PFSK-1 (cell line): ENCODE results near the gene FAT1.

Experiments
- FOXP2 ChIP-seq: optimal IDR thresholded peaks from 2 replicates; pipeline ENCODE3; 2011; ENCODE audit warnings: borderline replicate concordance, control low read depth, inconsistent platforms; ENCODE audit not compliant: insufficient read depth; ENCODE audit errors: extremely low read length, extremely low read depth
- POLR2AphosphoS5 ChIP-seq: IDR thresholded peaks from 2 replicates; pipeline ENCODE4 v1.6.1; 2012; ENCODE audit warnings: low read depth, mild to moderate bottlenecking, control low read depth, low read length, moderate library complexity
- SIN3A ChIP-seq: IDR thresholded peaks from 2 replicates; pipeline ENCODE4 v1.6.1; 2012; ENCODE audit warnings: mild to moderate bottlenecking, low read length, moderate library complexity, borderline replicate concordance; ENCODE audit not compliant: insufficient read depth
- TAF1 ChIP-seq: IDR thresholded peaks from 2 replicates; pipeline ENCODE4 v1.6.1; 2012; ENCODE audit warnings: low read length, control low read depth, borderline replicate concordance; ENCODE audit not compliant: insufficient read depth
- TF ChIP-seq, protein P1 (sequence below), 2 experiments: IDR thresholded peaks; 2 replicates each; pipeline versions ENCODE4 v1.6.1 to v1.8.0; 2011 to 2012; ENCODE audit warnings: low read depth in 2 of 2, low read length in 2 of 2, control low read depth in 1 of 2, inconsistent platforms in 1 of 2, mild to moderate bottlenecking in 1 of 2, moderate library complexity in 1 of 2; ENCODE audit not compliant: insufficient read depth in 1 of 2

FAT1 gene

DNA sequence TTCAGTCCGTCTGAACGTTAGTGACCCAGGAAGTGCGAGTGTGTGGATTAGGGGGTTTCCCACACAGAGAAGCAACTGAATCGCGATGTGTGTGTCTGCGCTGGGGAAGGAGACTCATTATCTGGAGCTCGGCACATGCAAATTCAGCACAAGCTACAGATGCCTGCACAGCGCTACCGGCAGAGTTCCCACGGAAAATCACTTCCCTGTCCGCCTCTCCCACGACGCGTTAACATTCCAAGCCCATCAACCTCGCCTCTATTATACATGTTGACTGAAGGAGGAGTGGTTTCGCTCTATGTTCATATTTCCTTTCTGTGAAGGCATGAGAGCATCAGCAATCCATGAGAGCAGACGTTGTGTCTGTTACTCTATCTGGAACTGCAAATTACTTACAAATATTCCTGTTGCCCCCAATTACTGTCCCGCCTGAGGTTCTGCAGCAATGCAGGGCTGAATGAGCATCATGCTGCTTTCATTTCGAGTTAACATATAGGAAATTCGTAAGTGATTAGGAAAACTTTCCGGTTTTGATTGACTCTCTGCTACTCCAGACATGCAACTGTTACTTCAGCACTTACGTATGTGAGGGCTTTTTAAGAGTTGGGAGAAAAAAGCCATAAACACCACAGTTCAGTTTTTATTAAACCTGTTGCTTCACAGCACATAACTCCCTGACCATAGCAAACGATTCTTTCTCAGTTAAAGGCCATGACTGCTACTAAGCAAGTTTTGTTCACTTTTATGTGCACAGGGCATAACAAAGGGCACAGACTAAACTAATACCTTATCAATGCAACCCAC is 153.3 kb downstream of the FAT1 start:
- TF ChIP-seq TAF1: no peak
- no peak for TF ChIP-seq SIN3A
- TF ChIP-seq, protein P1, sequence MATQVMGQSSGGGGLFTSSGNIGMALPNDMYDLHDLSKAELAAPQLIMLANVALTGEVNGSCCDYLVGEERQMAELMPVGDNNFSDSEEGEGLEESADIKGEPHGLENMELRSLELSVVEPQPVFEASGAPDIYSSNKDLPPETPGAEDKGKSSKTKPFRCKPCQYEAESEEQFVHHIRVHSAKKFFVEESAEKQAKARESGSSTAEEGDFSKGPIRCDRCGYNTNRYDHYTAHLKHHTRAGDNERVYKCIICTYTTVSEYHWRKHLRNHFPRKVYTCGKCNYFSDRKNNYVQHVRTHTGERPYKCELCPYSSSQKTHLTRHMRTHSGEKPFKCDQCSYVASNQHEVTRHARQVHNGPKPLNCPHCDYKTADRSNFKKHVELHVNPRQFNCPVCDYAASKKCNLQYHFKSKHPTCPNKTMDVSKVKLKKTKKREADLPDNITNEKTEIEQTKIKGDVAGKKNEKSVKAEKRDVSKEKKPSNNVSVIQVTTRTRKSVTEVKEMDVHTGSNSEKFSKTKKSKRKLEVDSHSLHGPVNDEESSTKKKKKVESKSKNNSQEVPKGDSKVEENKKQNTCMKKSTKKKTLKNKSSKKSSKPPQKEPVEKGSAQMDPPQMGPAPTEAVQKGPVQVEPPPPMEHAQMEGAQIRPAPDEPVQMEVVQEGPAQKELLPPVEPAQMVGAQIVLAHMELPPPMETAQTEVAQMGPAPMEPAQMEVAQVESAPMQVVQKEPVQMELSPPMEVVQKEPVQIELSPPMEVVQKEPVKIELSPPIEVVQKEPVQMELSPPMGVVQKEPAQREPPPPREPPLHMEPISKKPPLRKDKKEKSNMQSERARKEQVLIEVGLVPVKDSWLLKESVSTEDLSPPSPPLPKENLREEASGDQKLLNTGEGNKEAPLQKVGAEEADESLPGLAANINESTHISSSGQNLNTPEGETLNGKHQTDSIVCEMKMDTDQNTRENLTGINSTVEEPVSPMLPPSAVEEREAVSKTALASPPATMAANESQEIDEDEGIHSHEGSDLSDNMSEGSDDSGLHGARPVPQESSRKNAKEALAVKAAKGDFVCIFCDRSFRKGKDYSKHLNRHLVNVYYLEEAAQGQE (IDR thresholded peaks at IDR 0.05; ENCODE audit: insufficient read depth in 1 of 2, low read depth in 2 of 2, low read length in 2 of 2): no peak
- no peak for TF ChIP-seq POLR2AphosphoS5
- TF ChIP-seq FOXP2: no peak

DNA sequence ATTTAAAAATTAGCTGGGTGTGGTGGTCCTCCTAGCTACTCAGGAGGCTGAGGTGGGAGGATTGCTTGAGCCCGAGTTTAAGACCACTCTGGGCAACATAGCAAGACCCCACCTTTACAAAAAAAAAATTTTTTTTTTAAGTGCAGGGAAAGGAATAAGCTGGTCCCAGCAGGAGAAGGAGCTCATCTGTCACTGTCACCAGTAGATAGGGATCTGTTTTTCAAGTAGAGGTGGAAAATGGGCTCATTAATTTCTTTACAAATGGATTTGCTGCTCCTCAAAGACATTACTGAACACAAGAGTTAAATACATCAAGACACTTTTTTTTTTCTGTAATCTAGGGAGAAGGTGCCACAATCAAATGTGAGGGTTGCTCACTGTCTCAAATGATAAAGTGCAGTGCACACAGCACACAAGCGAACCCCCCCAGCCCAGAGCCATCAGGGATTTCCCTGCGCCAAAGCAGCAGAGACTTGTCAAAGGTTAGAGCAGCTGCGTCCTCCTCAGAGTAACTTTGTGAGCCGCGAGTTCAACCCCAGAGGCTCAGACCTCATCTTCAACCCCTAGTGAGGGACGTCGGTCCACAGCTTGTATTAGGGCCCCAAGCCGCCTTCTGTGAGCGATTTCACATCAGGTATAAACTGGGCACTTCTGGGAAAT is 154.0 kb downstream of the FAT1 start:
- TF ChIP-seq SIN3A: no peak
- TF ChIP-seq, protein P1 (IDR thresholded peaks at IDR 0.05; ENCODE audit: insufficient read depth in 1 of 2, low read depth in 2 of 2, low read length in 2 of 2): no peak
- no peak for TF ChIP-seq TAF1
- no peak for TF ChIP-seq FOXP2
- no peak for TF ChIP-seq POLR2AphosphoS5

DNA sequence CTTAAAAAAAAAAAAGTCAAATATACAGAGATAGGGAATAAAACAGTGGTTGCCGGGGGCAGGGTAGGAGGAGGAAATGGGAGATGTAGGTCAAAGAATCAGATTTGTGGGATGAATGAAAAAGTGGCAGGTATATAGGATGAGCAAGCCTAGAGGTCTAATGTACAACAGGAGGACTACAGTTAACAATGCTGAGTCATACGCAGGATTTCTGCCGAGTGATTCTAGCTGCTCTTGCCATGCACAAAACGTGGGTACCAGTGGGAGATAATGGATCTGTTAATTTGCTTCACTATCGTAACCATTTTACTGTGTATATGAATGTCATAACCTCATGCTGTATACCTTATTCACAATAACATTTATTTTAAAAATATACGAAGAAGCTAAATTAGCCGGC is 157.6 kb downstream of the FAT1 start:
- TF ChIP-seq FOXP2 (no peak), TAF1 (no peak), SIN3A (no peak), POLR2AphosphoS5 (no peak)
- TF ChIP-seq, protein P1 (IDR thresholded peaks at IDR 0.05; ENCODE audit: insufficient read depth in 1 of 2, low read depth in 2 of 2, low read length in 2 of 2): no peak

GRCh38 chr4:186563761-186564160 is 159.9 kb downstream of the FAT1 start:
- TF ChIP-seq, protein P1 (IDR thresholded peaks at IDR 0.05; ENCODE audit: insufficient read depth in 1 of 2, low read depth in 2 of 2, low read length in 2 of 2): no peak
- TF ChIP-seq TAF1: no peak
- no peak for TF ChIP-seq SIN3A
- no peak for TF ChIP-seq POLR2AphosphoS5
- no peak for TF ChIP-seq FOXP2

DNA sequence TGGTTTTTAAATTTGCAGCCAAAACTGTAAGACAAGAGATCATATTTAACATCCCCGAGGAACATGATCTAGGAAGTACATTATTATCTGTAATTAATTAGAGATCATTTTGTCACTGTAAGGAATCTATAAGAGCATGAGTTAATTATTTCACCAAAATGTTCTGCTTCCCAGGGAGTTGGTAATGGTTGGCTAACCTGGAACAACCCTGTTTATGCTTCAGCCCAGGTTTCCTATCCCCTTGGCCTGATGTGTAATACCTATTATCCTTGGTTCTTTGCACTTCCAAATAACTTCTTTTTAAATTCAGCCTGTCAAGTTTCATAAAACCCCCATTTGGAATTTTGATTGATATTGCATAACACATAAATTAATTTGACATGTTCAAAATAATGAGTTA is 161.9 kb downstream of the FAT1 start:
- no peak for TF ChIP-seq FOXP2
- TF ChIP-seq POLR2AphosphoS5: no peak
- TF ChIP-seq TAF1: no peak
- TF ChIP-seq, protein P1 (IDR thresholded peaks at IDR 0.05; ENCODE audit: insufficient read depth in 1 of 2, low read depth in 2 of 2, low read length in 2 of 2): no peak
- TF ChIP-seq SIN3A: no peak
